Activated naive CD4-positive, alpha-beta T cell treated with anti-CD3 and anti-CD28 coated beads for 36 hours (primary cell): ENCODE results near the gene LINC00305. TPM values are rescaled to one million over a fixed set of nuclear protein-coding genes. Genes with fewer than 3 reads are reported as not detected.

Experiments
- CTCF ChIA-PET: fragments of 350-600 bp; sonication (Branson Sonifier 250); formaldehyde crosslinking; loops from one replicate; lab custom pipeline; 2021; ENCODE audit warnings: antibody characterized with exemption; lab: Charles Lee
- DNase-seq: peaks from one replicate; pipeline ENCODE4 v3.0.0-alpha.2; 2020
- H3K27ac Mint-ChIP-seq: one replicate; pipeline ENCODE4 v1.8.0; 2021; ENCODE audit warnings: mild to moderate bottlenecking, mixed read lengths
- H3K27me3 Mint-ChIP-seq: one replicate; pipeline ENCODE4 v1.8.0; 2021; ENCODE audit warnings: low read depth, mixed read lengths
- H3K36me3 Mint-ChIP-seq: one replicate; pipeline ENCODE4 v1.8.0; 2021; ENCODE audit warnings: low read depth, mixed read lengths
- H3K4me1 Mint-ChIP-seq: one replicate; pipeline ENCODE4 v1.8.0; 2021; ENCODE audit warnings: low read depth, mixed read lengths
- H3K4me3 Mint-ChIP-seq: one replicate; pipeline ENCODE4 v1.8.0; 2021; ENCODE audit warnings: mild to moderate bottlenecking, moderate library complexity, mixed read lengths
- H3K9me3 Mint-ChIP-seq: one replicate; pipeline ENCODE4 v1.8.0; 2021; ENCODE audit warnings: mixed read lengths
- intact Hi-C: fragments of 100-400 bp; cut with micrococcal nuclease; formaldehyde crosslinking; loops from one replicate; pipeline ENCODE4 v1.15.1; 2023
- total RNA-seq, 2 experiments: library from RNA; stranded (reverse); gene quantifications; one replicate each; pipeline ENCODE4 v1.2.3, GENCODE V29; 2021

Gene LINC00305
- total RNA-seq: not detected

DNA sequence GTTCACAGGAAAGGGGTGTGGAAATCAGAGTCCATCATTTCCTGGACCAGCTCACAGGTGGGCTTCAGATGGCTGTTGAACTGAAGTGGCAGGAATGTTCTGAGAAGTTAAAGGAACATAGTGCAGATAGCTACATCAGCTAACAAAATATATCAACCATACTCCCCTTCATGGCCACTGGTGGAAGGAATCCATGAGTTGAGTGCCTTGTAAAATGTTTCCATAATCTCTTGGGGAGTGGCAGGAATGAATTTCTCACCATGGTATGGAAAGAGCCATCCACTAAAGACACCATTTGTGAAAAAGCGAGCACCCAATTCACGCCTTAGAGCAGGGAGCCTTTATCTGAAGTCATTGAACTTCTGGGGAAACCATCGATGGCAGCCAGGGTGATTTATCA, at the start of gene LINC00305:
Gene LINC00305 (minus strand): TSS at position 101 of the 400 bp plus-strand sequence.
- no peak within 1 kb of the TSS for H3K4me3 Mint-ChIP-seq
- no peaks in the 10 kb centered on the region for H3K36me3 Mint-ChIP-seq
- CTCF ChIA-PET: no interaction called here
- no peak for DNase-seq
- intact Hi-C loops: no loop called here
- no peaks in the 10 kb centered on the region for H3K9me3 Mint-ChIP-seq
- H3K4me1 Mint-ChIP-seq: no peaks in the 10 kb centered on the region
- no peaks in the 10 kb centered on the region for H3K27me3 Mint-ChIP-seq
- no peak within 1 kb of the TSS for H3K27ac Mint-ChIP-seq

- no peaks in the 10 kb centered on the region for H3K9me3 Mint-ChIP-seq
- CTCF ChIA-PET: no interaction called here
- intact Hi-C loops: no loop called here
- H3K27ac Mint-ChIP-seq: no peak overlapping the region
- no peak for DNase-seq
- H3K36me3 Mint-ChIP-seq: no peaks in the 10 kb centered on the region
- no peaks in the 10 kb centered on the region for H3K4me1 Mint-ChIP-seq
- no peaks in the 10 kb centered on the region for H3K27me3 Mint-ChIP-seq
- H3K4me3 Mint-ChIP-seq: no peak overlapping the region
Observed at GRCh38 chr18:64191069-64191468, 42.2 kb upstream of the LINC00305 start.

- no peak overlapping the region for H3K4me3 Mint-ChIP-seq
- CTCF ChIA-PET: interaction anchor here (0.5 kb wide), 1 partner anchor 846 kb away, joined by 4 read pairs; no protein-coding TSS in a partner anchor
- H3K36me3 Mint-ChIP-seq: no peaks in the 10 kb centered on the region
- H3K27me3 Mint-ChIP-seq: peaks cover 2% of the 10 kb centered on the region
- no peak for DNase-seq
- no peak overlapping the region for H3K27ac Mint-ChIP-seq
- intact Hi-C loops: no loop called here
- no peaks in the 10 kb centered on the region for H3K9me3 Mint-ChIP-seq
- no peaks in the 10 kb centered on the region for H3K4me1 Mint-ChIP-seq
Observed at GRCh38 chr18:64185987-64186386, 37.1 kb upstream of the LINC00305 start.

- no peaks in the 10 kb centered on the region for H3K4me1 Mint-ChIP-seq
- intact Hi-C loops: no loop called here
- H3K9me3 Mint-ChIP-seq: no peaks in the 10 kb centered on the region
- no peak overlapping the region for H3K4me3 Mint-ChIP-seq
- CTCF ChIA-PET: interaction anchor here (0.7 kb wide), 1 partner anchor 17 kb away, joined by 3 read pairs; no protein-coding TSS in a partner anchor
- DNase-seq: no peak
- H3K27ac Mint-ChIP-seq: no peak overlapping the region
- H3K27me3 Mint-ChIP-seq: peaks cover 2% of the 10 kb centered on the region
- H3K36me3 Mint-ChIP-seq: no peaks in the 10 kb centered on the region
Observed at GRCh38 chr18:64183665-64184064, 34.8 kb upstream of the LINC00305 start.

GRCh38 chr18:64180617-64181016, 31.7 kb upstream of the LINC00305 start:
- intact Hi-C loops: no loop called here
- no peak for DNase-seq
- no peak overlapping the region for H3K4me3 Mint-ChIP-seq
- peaks cover 2% of the 10 kb centered on the region for H3K27me3 Mint-ChIP-seq
- no peaks in the 10 kb centered on the region for H3K9me3 Mint-ChIP-seq
- H3K27ac Mint-ChIP-seq: no peak overlapping the region
- H3K4me1 Mint-ChIP-seq: no peaks in the 10 kb centered on the region
- CTCF ChIA-PET: no interaction called here
- H3K36me3 Mint-ChIP-seq: no peaks in the 10 kb centered on the region

- Mint-ChIP-seq H3K4me3 (no peak overlapping the region), H3K36me3 (no peaks in the 10 kb centered on the region), H3K27ac (no peak overlapping the region), H3K4me1 (no peaks in the 10 kb centered on the region), H3K27me3 (peaks cover 2% of the 10 kb centered on the region), H3K9me3 (no peaks in the 10 kb centered on the region)
- CTCF ChIA-PET: no interaction called here
- DNase-seq: no peak
- intact Hi-C loops: no loop called here
Observed at GRCh38 chr18:64180171-64180570, 31.3 kb upstream of the LINC00305 start.

GRCh38 chr18:64179556-64180080, 30.7 kb upstream of the LINC00305 start:
- Mint-ChIP-seq H3K9me3 (no peaks in the 10 kb centered on the region), H3K4me1 (no peaks in the 10 kb centered on the region), H3K4me3 (no peak overlapping the region), H3K36me3 (no peaks in the 10 kb centered on the region), H3K27ac (no peak overlapping the region), H3K27me3 (peaks cover 2% of the 10 kb centered on the region)
- CTCF ChIA-PET: no interaction called here
- intact Hi-C loops: no loop called here
- no peak for DNase-seq

GRCh38 chr18:64178860-64179259, 30.0 kb upstream of the LINC00305 start:
- DNase-seq: no peak
- intact Hi-C loops: no loop called here
- H3K4me1 Mint-ChIP-seq: no peaks in the 10 kb centered on the region
- no peak overlapping the region for H3K4me3 Mint-ChIP-seq
- CTCF ChIA-PET: no interaction called here
- H3K36me3 Mint-ChIP-seq: no peaks in the 10 kb centered on the region
- H3K27ac Mint-ChIP-seq: no peak overlapping the region
- H3K9me3 Mint-ChIP-seq: no peaks in the 10 kb centered on the region
- peaks cover 2% of the 10 kb centered on the region for H3K27me3 Mint-ChIP-seq

- CTCF ChIA-PET: no interaction called here
- Mint-ChIP-seq H3K4me3 (no peak overlapping the region), H3K4me1 (no peaks in the 10 kb centered on the region), H3K27me3 (no peaks in the 10 kb centered on the region), H3K27ac (no peak overlapping the region), H3K9me3 (no peaks in the 10 kb centered on the region), H3K36me3 (no peaks in the 10 kb centered on the region)
- intact Hi-C loops: no loop called here
- no peak for DNase-seq
Observed at GRCh38 chr18:64175432-64175831, 26.5 kb upstream of the LINC00305 start.

GRCh38 chr18:64171576-64171975, 22.7 kb upstream of the LINC00305 start:
- no peak for DNase-seq
- no peaks in the 10 kb centered on the region for H3K27me3 Mint-ChIP-seq
- no peak overlapping the region for H3K4me3 Mint-ChIP-seq
- CTCF ChIA-PET: no interaction called here
- no peak overlapping the region for H3K27ac Mint-ChIP-seq
- intact Hi-C loops: no loop called here
- H3K4me1 Mint-ChIP-seq: no peaks in the 10 kb centered on the region
- no peaks in the 10 kb centered on the region for H3K36me3 Mint-ChIP-seq
- no peaks in the 10 kb centered on the region for H3K9me3 Mint-ChIP-seq

GRCh38 chr18:64167408-64167925, 18.6 kb upstream of the LINC00305 start:
- intact Hi-C loops: no loop called here
- CTCF ChIA-PET: interaction anchor here (0.6 kb wide), 1 partner anchor 586 kb away, joined by 3 read pairs; no protein-coding TSS in a partner anchor
- Mint-ChIP-seq H3K36me3 (no peaks in the 10 kb centered on the region), H3K9me3 (no peaks in the 10 kb centered on the region), H3K27me3 (no peaks in the 10 kb centered on the region), H3K4me3 (no peak overlapping the region), H3K27ac (no peak overlapping the region), H3K4me1 (no peaks in the 10 kb centered on the region)
- no peak for DNase-seq

- no peak for DNase-seq
Observed at GRCh38 chr18:64165906-64166305, 17.0 kb upstream of the LINC00305 start.

DNA sequence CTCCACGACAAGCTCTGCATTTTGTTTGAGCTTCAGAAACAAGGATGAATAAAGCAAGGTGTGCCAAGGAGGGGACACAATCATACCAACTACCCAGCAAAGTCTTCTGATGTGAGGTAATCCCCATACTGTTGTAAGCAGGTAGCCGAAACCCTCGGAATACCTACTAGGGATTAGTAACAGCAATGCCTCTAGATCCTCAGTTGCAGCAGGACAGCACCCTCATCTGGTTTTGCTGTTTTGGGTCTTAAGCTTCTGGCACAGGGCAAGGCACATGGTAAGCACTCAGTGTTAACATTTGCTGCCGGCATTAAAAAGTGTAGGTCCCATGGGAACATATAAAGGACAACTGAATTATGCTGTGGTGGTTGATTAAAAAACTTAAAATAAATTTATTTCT, 16.0 kb upstream of the LINC00305 start:
- CTCF ChIA-PET: no interaction called here
- Mint-ChIP-seq H3K27me3 (no peaks in the 10 kb centered on the region), H3K27ac (no peak overlapping the region), H3K36me3 (no peaks in the 10 kb centered on the region), H3K9me3 (no peaks in the 10 kb centered on the region), H3K4me3 (no peak overlapping the region), H3K4me1 (no peaks in the 10 kb centered on the region)
- intact Hi-C loops: no loop called here
- no peak for DNase-seq

More at GRCh38 chr18:64165906-64166305, 17.0 kb upstream of the LINC00305 start:
- CTCF ChIA-PET: no interaction called here
- Mint-ChIP-seq H3K4me1 (no peaks in the 10 kb centered on the region), H3K36me3 (no peaks in the 10 kb centered on the region), H3K27ac (no peak overlapping the region), H3K27me3 (no peaks in the 10 kb centered on the region), H3K4me3 (no peak overlapping the region), H3K9me3 (no peaks in the 10 kb centered on the region)
- intact Hi-C loops: no loop called here
